Gastrocnemius medialis (tissue), 4 donors: ENCODE measurements around the gene SMIM13. TPM values are rescaled to one million over a fixed set of nuclear protein-coding genes. Genes with fewer than 3 reads are reported as not detected.

Experiments
- ATAC-seq, 2 donors: fragments of 150-250 bp; one replicate each; pipeline ENCODE4 v1.9.1; 2016
- DNase-seq, 2 donors: peaks; one replicate each; pipeline ENCODE4 v3.0.0-alpha.2; 2019
- H3K27ac ChIP-seq, 4 donors: fragments of 200-600 bp; sonication (generic); 1 replicate in 1 of 4; 2 replicates in 3 of 4; pipeline ENCODE4 v1.5.1; 2016 to 2018; ENCODE audit warnings: mild to moderate bottlenecking in 2 of 4, moderate library complexity in 1 of 4
- H3K27me3 ChIP-seq, 3 donors: fragments of 200-600 bp; sonication (generic) in 2 of 3; 1 replicate in 1 of 3; 2 replicates in 2 of 3; pipeline versions ENCODE4 v1.5.1 to v1.6.0; 2016 to 2019; ENCODE audit warnings: mild to moderate bottlenecking in 1 of 3, moderate library complexity in 1 of 3
- H3K36me3 ChIP-seq, 2 donors: fragments of 200-600 bp; sonication (generic) in 1 of 2; one replicate each; pipeline ENCODE4 v1.5.1; 2017 to 2018
- H3K4me1 ChIP-seq, 2 donors: fragments of 200-600 bp; sonication (generic) in 1 of 2; one replicate each; pipeline ENCODE4 v1.5.1; 2016 to 2017; ENCODE audit warnings: mild to moderate bottlenecking in 2 of 2
- H3K4me3 ChIP-seq, 4 donors: fragments of 200-600 bp; sonication (generic) in 3 of 4; 1 replicate in 1 of 4; 2 replicates in 3 of 4; pipeline ENCODE4 v1.5.1; 2016 to 2019; ENCODE audit warnings: mild to moderate bottlenecking in 2 of 4
- H3K9me3 ChIP-seq, 3 donors: fragments of 200-600 bp; sonication (generic) in 2 of 3; 1 replicate in 1 of 3; 2 replicates in 2 of 3; pipeline ENCODE4 v1.5.1; 2016 to 2019
- CTCF ChIP-seq, 5 experiments: fragments of 450-650 bp in 3 of 5; fragments of 200-600 bp in 2 of 5; sonication (generic) in 2 of 5; IDR thresholded peaks in 4 of 5; conservative IDR thresholded peaks in 1 of 5; 1 replicate in 4 of 5; 2 replicates in 1 of 5; pipeline ENCODE4 v1.5.1; 2016 to 2019; ENCODE audit warnings: antibody characterized with exemption in 5 of 5, mild to moderate bottlenecking in 3 of 5, moderate library complexity in 3 of 5
- POLR2A ChIP-seq, 2 donors: fragments of 450-650 bp; IDR thresholded peaks; one replicate each; pipeline ENCODE4 v1.6.1; 2017; ENCODE audit warnings: antibody characterized with exemption in 2 of 2, mild to moderate bottlenecking in 2 of 2, moderate library complexity in 2 of 2
- in situ Hi-C, 4 donors: fragments of 200-750 bp; cut with MboI; loops; one replicate each; pipeline versions ENCODE4 v1.15.0 to v1.8.0; 2017; ENCODE audit warnings: low sequenced_read_pairs in 4 of 4
- intact Hi-C: fragments of 100-400 bp; cut with DNase I; formaldehyde crosslinking; loops from one replicate; pipeline ENCODE4 v1.15.1; 2023; ENCODE audit warnings: low total_unique reads
- total RNA-seq, 4 donors: library from RNA; depleted of rRNA; stranded (reverse); fragments of >200 nt; gene quantifications; one replicate each; pipeline versions ENCODE4 v1.1.0 to v1.2.3, GENCODE V29; 2016

SMIM13 gene
- total RNA-seq, 4 donors from 2014 or later = 9.9 to 12.8 (median 12.3) TPM

- H3K4me3 ChIP-seq = no peak overlapping the region
- H3K27me3 ChIP-seq = no peaks in the 10 kb centered on the region
- H3K4me1 ChIP-seq = no peaks in the 10 kb centered on the region
- ATAC-seq (no peak), DNase-seq (no peak)
- H3K27ac ChIP-seq = no peak overlapping the region
- H3K9me3 ChIP-seq = no peaks in the 10 kb centered on the region
- no peaks in the 10 kb centered on the region for H3K36me3 ChIP-seq
- in situ Hi-C loops (loop anchor here in 3 of 4 donors (10.0 kb wide), 1 partner anchor 316 kb away; no protein-coding TSS in a partner anchor), intact Hi-C loops (no loop called here)
- TF ChIP-seq CTCF (IDR thresholded peaks at IDR 0.05 in 4 of 5, conservative IDR thresholded peaks at IDR 0.05 in 1 of 5) = no peak
- no peak for TF ChIP-seq POLR2A (IDR thresholded peaks at IDR 0.05)
Observed at GRCh38 chr6:11179088-11179418, 85.4 kb downstream of the SMIM13 start.

GRCh38 chr6:11179419-11180202, 86.0 kb downstream of the SMIM13 start:
- Histone ChIP-seq H3K27ac (no peak overlapping the region), H3K9me3 (no peaks in the 10 kb centered on the region), H3K4me1 (no peaks in the 10 kb centered on the region), H3K36me3 (no peaks in the 10 kb centered on the region), H3K4me3 (no peak overlapping the region), H3K27me3 (no peaks in the 10 kb centered on the region)
- in situ Hi-C loops = loop anchor here in 3 of 4 donors (10.0 kb wide), 1 partner anchor 315 kb away; no protein-coding TSS in a partner anchor
- intact Hi-C loops = no loop called here
- TF ChIP-seq CTCF (IDR thresholded peaks at IDR 0.05 in 4 of 5, conservative IDR thresholded peaks at IDR 0.05 in 1 of 5) = no peak
- no peak for TF ChIP-seq POLR2A (IDR thresholded peaks at IDR 0.05)
- ATAC-seq (no peak), DNase-seq (no peak)

GRCh38 chr6:11181478-11182136, 88.0 kb downstream of the SMIM13 start:
- Histone ChIP-seq H3K36me3 (peaks cover 0 to 8% of the 10 kb centered on the region in 2 donors), H3K4me1 (no peaks in the 10 kb centered on the region), H3K27me3 (no peaks in the 10 kb centered on the region), H3K27ac (no peak overlapping the region), H3K9me3 (no peaks in the 10 kb centered on the region), H3K4me3 (no peak overlapping the region)
- ATAC-seq = no peak
- intact Hi-C loops = no loop called here
- TF ChIP-seq POLR2A (IDR thresholded peaks at IDR 0.05) (no peak), CTCF (IDR thresholded peaks at IDR 0.05 in 4 of 5, conservative IDR thresholded peaks at IDR 0.05 in 1 of 5) (no peak)
- DNase-seq = no peak
- in situ Hi-C loops = no loop called here

- DNase-seq (no peak), ATAC-seq (no peak)
- Histone ChIP-seq H3K4me3 (no peak overlapping the region), H3K27me3 (no peaks in the 10 kb centered on the region), H3K4me1 (no peaks in the 10 kb centered on the region), H3K36me3 (peaks cover 0 to 26% of the 10 kb centered on the region in 2 donors), H3K9me3 (no peaks in the 10 kb centered on the region), H3K27ac (no peak overlapping the region)
- intact Hi-C loops (no loop called here), in situ Hi-C loops (no loop called here)
- TF ChIP-seq CTCF (IDR thresholded peaks at IDR 0.05 in 4 of 5, conservative IDR thresholded peaks at IDR 0.05 in 1 of 5) (no peak), POLR2A (IDR thresholded peaks at IDR 0.05) (no peak)
Observed at GRCh38 chr6:11183761-11184362, 90.2 kb downstream of the SMIM13 start.
